ENCODE measurements around the gene RPS6KA6. TPM values are rescaled to one million over a fixed set of nuclear protein-coding genes. Genes with fewer than 3 reads are reported as not detected.

The RPS6KA6 gene
- total RNA-seq, 4 donors from 2014 or later: 3.1 to 5.4 (median 3.9) TPM

DNA sequence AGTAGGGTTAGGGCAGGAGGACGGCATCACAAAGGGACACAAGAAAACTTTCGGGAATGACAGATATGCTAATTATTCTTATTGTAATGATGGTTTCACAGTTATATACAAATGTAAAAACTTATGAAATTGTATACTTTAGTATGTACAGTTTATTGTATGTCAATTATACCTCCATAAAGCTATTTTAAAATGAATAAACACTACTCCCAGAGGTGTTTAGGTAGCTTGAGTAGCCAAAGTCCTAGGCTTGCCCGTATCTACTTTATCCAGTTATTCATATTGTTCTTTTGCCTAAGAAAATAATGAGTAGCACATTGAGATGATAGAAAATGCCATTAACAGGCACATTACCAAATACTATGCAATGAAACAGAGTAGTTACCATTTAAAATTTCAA is 43.0 kb downstream of the RPS6KA6 start:
- no peak for DNase-seq (ENCODE audit: extremely low spot score)
- no peaks in the 10 kb centered on the region for H3K36me3 ChIP-seq

DNA sequence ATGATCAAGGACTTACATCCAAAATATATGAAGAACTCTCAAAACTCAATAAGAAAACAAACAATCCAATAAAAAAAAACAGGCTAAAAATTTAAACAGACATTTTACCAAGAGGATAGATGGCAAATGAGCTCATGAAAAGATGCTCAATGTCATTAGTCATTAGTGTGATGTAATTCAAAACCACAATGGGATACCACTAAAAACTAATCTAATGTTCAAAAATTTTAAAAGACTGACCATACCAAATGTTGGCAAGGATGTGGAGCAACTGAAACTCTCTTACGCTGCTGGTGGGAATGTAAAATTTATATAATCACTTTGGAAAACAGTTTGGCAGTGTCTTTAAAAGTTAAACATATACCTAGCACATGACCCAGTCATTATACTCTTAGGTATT is 43.7 kb downstream of the RPS6KA6 start:
- intact Hi-C loops (cut with DNase I): no loop called here
- Histone ChIP-seq H3K27ac (replicated peaks in 1 of 4) (no peak overlapping the region), H3K4me3 (no peak overlapping the region), H3K36me3 (no peaks in the 10 kb centered on the region), H3K9me3 (no peaks in the 10 kb centered on the region), H3K4me1 (no peaks in the 10 kb centered on the region), H3K27me3 (no peaks in the 10 kb centered on the region)
- 59% methylated on average over 1 of the region's 1 CpG for WGBS
- TF ChIP-seq, protein P1, sequence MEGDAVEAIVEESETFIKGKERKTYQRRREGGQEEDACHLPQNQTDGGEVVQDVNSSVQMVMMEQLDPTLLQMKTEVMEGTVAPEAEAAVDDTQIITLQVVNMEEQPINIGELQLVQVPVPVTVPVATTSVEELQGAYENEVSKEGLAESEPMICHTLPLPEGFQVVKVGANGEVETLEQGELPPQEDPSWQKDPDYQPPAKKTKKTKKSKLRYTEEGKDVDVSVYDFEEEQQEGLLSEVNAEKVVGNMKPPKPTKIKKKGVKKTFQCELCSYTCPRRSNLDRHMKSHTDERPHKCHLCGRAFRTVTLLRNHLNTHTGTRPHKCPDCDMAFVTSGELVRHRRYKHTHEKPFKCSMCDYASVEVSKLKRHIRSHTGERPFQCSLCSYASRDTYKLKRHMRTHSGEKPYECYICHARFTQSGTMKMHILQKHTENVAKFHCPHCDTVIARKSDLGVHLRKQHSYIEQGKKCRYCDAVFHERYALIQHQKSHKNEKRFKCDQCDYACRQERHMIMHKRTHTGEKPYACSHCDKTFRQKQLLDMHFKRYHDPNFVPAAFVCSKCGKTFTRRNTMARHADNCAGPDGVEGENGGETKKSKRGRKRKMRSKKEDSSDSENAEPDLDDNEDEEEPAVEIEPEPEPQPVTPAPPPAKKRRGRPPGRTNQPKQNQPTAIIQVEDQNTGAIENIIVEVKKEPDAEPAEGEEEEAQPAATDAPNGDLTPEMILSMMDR (IDR thresholded peaks at IDR 0.05): no peak
- TF ChIP-seq POLR2AphosphoS5 (IDR thresholded peaks at IDR 0.05) (no peak), EP300 (IDR thresholded peaks at IDR 0.05) (no peak), POLR2A (IDR thresholded peaks at IDR 0.05; ENCODE audit: low read depth) (no peak)
- no peak for DNase-seq (ENCODE audit: extremely low spot score)

More for the DNA sequence above, 43.0 kb downstream of the RPS6KA6 start:
- Histone ChIP-seq H3K4me1 (no peaks in the 10 kb centered on the region), H3K9me3 (no peaks in the 10 kb centered on the region), H3K27me3 (no peaks in the 10 kb centered on the region), H3K27ac (replicated peaks in 1 of 4) (no peak overlapping the region), H3K4me3 (no peak overlapping the region)
- intact Hi-C loops (cut with DNase I): no loop called here
- 84% methylated on average over 3 of the region's 3 CpGs for WGBS
- TF ChIP-seq POLR2AphosphoS5 (IDR thresholded peaks at IDR 0.05) (no peak), EP300 (IDR thresholded peaks at IDR 0.05) (no peak), POLR2A (IDR thresholded peaks at IDR 0.05; ENCODE audit: low read depth) (no peak)
- TF ChIP-seq, protein P1 (IDR thresholded peaks at IDR 0.05): no peak

DNA sequence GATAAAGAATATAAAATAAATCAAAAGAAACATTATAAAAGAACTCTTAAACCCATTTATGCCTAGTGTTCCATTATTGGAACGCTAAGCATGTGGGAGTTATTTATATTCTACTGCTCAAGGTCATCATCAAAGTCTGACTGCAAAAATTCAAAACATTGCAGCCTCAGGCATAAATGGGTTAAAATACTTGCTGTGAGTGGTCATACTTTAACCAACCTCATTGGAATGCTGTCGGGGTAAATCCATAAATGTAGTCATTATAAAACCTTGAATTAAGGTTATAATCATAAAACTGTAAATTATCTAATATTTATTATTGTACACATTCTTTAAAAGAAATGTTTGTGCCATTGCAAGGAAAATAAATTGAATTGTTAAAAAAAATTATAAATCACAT is 55.0 kb downstream of the RPS6KA6 start:
- intact Hi-C loops (cut with DNase I): no loop called here
- Histone ChIP-seq H3K4me3 (no peak overlapping the region), H3K36me3 (no peaks in the 10 kb centered on the region), H3K9me3 (no peaks in the 10 kb centered on the region), H3K4me1 (no peaks in the 10 kb centered on the region), H3K27me3 (no peaks in the 10 kb centered on the region), H3K27ac (replicated peaks in 1 of 4) (no peak overlapping the region)
- DNase-seq (ENCODE audit: extremely low spot score): no peak
- no peak for TF ChIP-seq POLR2AphosphoS5 (IDR thresholded peaks at IDR 0.05)
- WGBS: 47% methylated on average over 2 of the region's 2 CpGs

DNA sequence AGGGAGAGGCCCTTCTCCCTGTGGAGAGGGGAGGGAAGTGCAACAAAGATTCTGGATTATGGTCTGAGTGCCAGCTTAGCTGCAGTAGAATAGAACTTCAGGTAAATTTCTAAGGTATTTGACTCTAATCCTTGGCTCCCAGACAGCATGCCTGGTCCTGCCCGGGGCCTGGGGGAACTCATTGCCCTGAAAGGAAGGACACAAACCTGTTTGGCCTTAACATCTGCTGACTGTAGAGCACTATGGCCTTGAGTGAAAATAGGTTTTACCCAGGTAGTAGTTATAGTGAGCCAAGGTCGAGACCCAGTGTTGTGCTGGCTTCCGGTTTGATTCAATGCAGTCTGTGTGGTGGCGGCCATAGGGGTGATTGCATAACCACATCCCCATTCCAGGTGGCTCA is 64.4 kb downstream of the RPS6KA6 start:
- no peaks in the 10 kb centered on the region for H3K9me3 ChIP-seq
- WGBS: 94% methylated on average over 4 of the region's 4 CpGs

DNA sequence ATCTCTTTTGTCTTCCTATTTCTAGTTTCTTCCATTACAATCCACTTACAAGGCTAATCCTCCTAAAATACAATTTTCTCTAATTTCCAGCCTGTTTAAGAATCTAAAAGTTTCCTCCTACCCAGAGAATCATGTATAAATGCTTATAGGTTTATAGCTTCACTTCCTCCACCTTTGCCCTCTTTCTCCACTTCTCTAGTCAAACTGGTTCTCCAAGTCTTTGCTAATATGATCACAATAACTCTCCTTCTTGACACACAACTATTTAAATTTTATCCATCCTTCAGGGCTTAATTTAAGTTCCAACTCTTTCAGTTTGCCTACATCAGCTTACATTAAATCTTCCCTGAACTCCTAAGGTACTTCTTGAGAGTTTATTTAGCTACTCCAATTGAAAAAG is 69.2 kb downstream of the RPS6KA6 start:
- H3K9me3 ChIP-seq: no peaks in the 10 kb centered on the region
- H3K27ac ChIP-seq (replicated peaks in 1 of 4): no peak overlapping the region
- no peaks in the 10 kb centered on the region for H3K4me1 ChIP-seq
- no peaks in the 10 kb centered on the region for H3K27me3 ChIP-seq
- intact Hi-C loops (cut with DNase I): no loop called here
- TF ChIP-seq POLR2AphosphoS5 (IDR thresholded peaks at IDR 0.05) (no peak), POLR2A (IDR thresholded peaks at IDR 0.05; ENCODE audit: low read depth) (no peak), EP300 (IDR thresholded peaks at IDR 0.05) (no peak)
- TF ChIP-seq, protein P1 (IDR thresholded peaks at IDR 0.05): no peak
- no peak overlapping the region for H3K4me3 ChIP-seq
- no peak for DNase-seq (ENCODE audit: extremely low spot score)
- no peaks in the 10 kb centered on the region for H3K36me3 ChIP-seq

More for the DNA sequence above, 64.4 kb downstream of the RPS6KA6 start:
- TF ChIP-seq EP300 (IDR thresholded peaks at IDR 0.05): no peak
- no peak for TF ChIP-seq POLR2AphosphoS5 (IDR thresholded peaks at IDR 0.05)
- TF ChIP-seq, protein P1 (IDR thresholded peaks at IDR 0.05): no peak
- TF ChIP-seq POLR2A (IDR thresholded peaks at IDR 0.05; ENCODE audit: low read depth): no peak
- Histone ChIP-seq H3K4me1 (no peaks in the 10 kb centered on the region), H3K27ac (replicated peaks in 1 of 4) (no peak overlapping the region), H3K27me3 (no peaks in the 10 kb centered on the region), H3K4me3 (no peak overlapping the region), H3K36me3 (no peaks in the 10 kb centered on the region)
- DNase-seq (ENCODE audit: extremely low spot score): no peak
- intact Hi-C loops (cut with DNase I): no loop called here

All from esophagus muscularis mucosa (tissue), 4 donors.